Endothelial cell of umbilical vein (primary cell): ENCODE results near the gene UBE2S. TPM values are rescaled to one million over a fixed set of nuclear protein-coding genes. Genes with fewer than 3 reads are reported as not detected.

ENCODE experiments used
- BruUV-seq: library from RNA; stranded (reverse); fragments of 400-500 nt; replicated peaks from 2 replicates; lab custom pipeline; 2021; lab: Mats Ljungman, UMichigan
- CTCF ChIA-PET: fragments of 300-600, 350-600 bp; sonication (Branson Sonifier 250); formaldehyde crosslinking; loops from one replicate; lab custom pipeline; 2021; ENCODE audit warnings: antibody characterized with exemption, inconsistent platforms; lab: Charles Lee
- POLR2A ChIA-PET: fragments of 300-600, 350-600 bp; sonication (Branson Sonifier 250); formaldehyde crosslinking; loops from one replicate; lab custom pipeline; 2021; ENCODE audit warnings: antibody characterized with exemption, inconsistent platforms; lab: Charles Lee
- DNase-seq: peaks from one replicate; pipeline ENCODE4 v3.0.0-alpha.2; 2011; ENCODE audit warnings: low read depth, low spot score
- FAIRE-seq: peaks from 2 replicates; lab custom pipeline; 2011; peaks lifted over from hg19 to GRCh38; lab: Jason Lieb, UNC
- H2AFZ ChIP-seq: 2 replicates; pipeline ENCODE4 v1.6.0; 2012; ENCODE audit warnings: low read depth, low read length, control low read depth, inconsistent platforms
- H3K27ac ChIP-seq: 2 replicates; pipeline ENCODE4 v1.5.1; 2011; ENCODE audit warnings: low read depth, mild to moderate bottlenecking, control low read depth, low read length, moderate library complexity; ENCODE audit not compliant: insufficient read depth
- H3K27me3 ChIP-seq, 2 experiments: 2 replicates each; pipeline versions ENCODE4 v1.6.0 to v1.6.1; 2011; ENCODE audit warnings: low read length in 2 of 2, mixed read lengths in 1 of 2; ENCODE audit not compliant: control insufficient read depth in 2 of 2, insufficient read depth in 2 of 2
- H3K36me3 ChIP-seq, 2 experiments: 2 replicates in 1 of 2; 3 replicates in 1 of 2; pipeline ENCODE4 v1.5.1; 2011; ENCODE audit warnings: low read length in 2 of 2, mild to moderate bottlenecking in 1 of 2, moderate library complexity in 1 of 2; ENCODE audit not compliant: control insufficient read depth in 2 of 2, insufficient read depth in 2 of 2; ENCODE audit errors: extremely low read depth in 1 of 2
- H3K4me1 ChIP-seq: 3 replicates; pipeline ENCODE4 v1.5.1; 2011; ENCODE audit warnings: mild to moderate bottlenecking, low read length; ENCODE audit not compliant: control insufficient read depth, insufficient read depth; ENCODE audit errors: extremely low read depth
- H3K4me2 ChIP-seq: 2 replicates; pipeline ENCODE4 v1.6.1; 2011; ENCODE audit warnings: low read length, control low read depth, mixed read lengths; ENCODE audit not compliant: insufficient read depth
- H3K4me3 ChIP-seq, 3 experiments: fragments of 200-600 bp in 1 of 3; sonication (generic), shearing (Covaris generic) in 1 of 3; replicated peaks in 1 of 3; 2 replicates each; pipeline ENCODE4 v1.5.1; 2011 to 2016; ENCODE audit warnings: control low read depth in 3 of 3, low read length in 3 of 3, mild to moderate bottlenecking in 2 of 3, inconsistent platforms in 1 of 3, low read depth in 1 of 3, moderate library complexity in 1 of 3; ENCODE audit not compliant: insufficient read depth in 1 of 3
- H3K79me2 ChIP-seq: 2 replicates; pipeline ENCODE4 v1.6.0; 2012; ENCODE audit warnings: low read length, inconsistent platforms; ENCODE audit not compliant: control insufficient read depth, insufficient read depth
- H3K9ac ChIP-seq: replicated peaks from 2 replicates; pipeline ENCODE3; 2011; ENCODE audit warnings: low read length, control low read depth; ENCODE audit not compliant: insufficient read depth; ENCODE audit errors: extremely low read depth
- H3K9me1 ChIP-seq: replicated peaks from 3 replicates; pipeline ENCODE4 v1.6.0; 2011; ENCODE audit warnings: mild to moderate bottlenecking, low read length; ENCODE audit not compliant: control insufficient read depth, insufficient read depth; ENCODE audit errors: extremely low read depth
- H3K9me3 ChIP-seq: replicated peaks from 2 replicates; pipeline ENCODE4 v1.5.1; 2012; ENCODE audit warnings: low read length, inconsistent platforms; ENCODE audit not compliant: control insufficient read depth, insufficient read depth
- H4K20me1 ChIP-seq: replicated peaks from 2 replicates; pipeline ENCODE3; 2011; ENCODE audit warnings: mild to moderate bottlenecking, low read length; ENCODE audit not compliant: control insufficient read depth, insufficient read depth; ENCODE audit errors: extremely low read depth
- EZH2 ChIP-seq: IDR thresholded peaks from 2 replicates; pipeline ENCODE4 v1.6.1; 2012; ENCODE audit warnings: borderline replicate concordance, low read depth, mild to moderate bottlenecking, moderate library complexity, low read length, inconsistent platforms; ENCODE audit not compliant: severe bottlenecking
- FOS ChIP-seq: IDR thresholded peaks from 2 replicates; pipeline ENCODE4 v1.6.1; 2011; ENCODE audit warnings: mild to moderate bottlenecking, low read length, moderate library complexity, borderline replicate concordance; ENCODE audit not compliant: insufficient read depth
- GATA2 ChIP-seq: IDR thresholded peaks from 2 replicates; pipeline ENCODE4 v1.7.0; 2011; ENCODE audit warnings: low read depth, mild to moderate bottlenecking, moderate library complexity, mixed read lengths, low read length; ENCODE audit not compliant: insufficient read length, insufficient read depth
- JUN ChIP-seq: IDR thresholded peaks from 2 replicates; pipeline ENCODE4 v1.6.1; 2011; ENCODE audit warnings: borderline replicate concordance, low read depth; ENCODE audit not compliant: insufficient read length, insufficient read depth
- MYC ChIP-seq: IDR thresholded peaks from one replicate; pipeline ENCODE4 v1.6.1; 2011; ENCODE audit warnings: mild to moderate bottlenecking, low read depth, low read length
- POLR2A ChIP-seq: IDR thresholded peaks from 2 replicates; pipeline ENCODE4 v1.6.1; 2012; ENCODE audit warnings: low read depth, mild to moderate bottlenecking, control low read depth, low read length
- POLR2AphosphoS5 ChIP-seq: IDR thresholded peaks from 2 replicates; pipeline ENCODE4 v1.6.1; 2012; ENCODE audit warnings: low read depth, mild to moderate bottlenecking, control low read depth, low read length, moderate library complexity; ENCODE audit not compliant: insufficient read depth
- dilution Hi-C: fragments of 300-500 bp; cut with MboI; formaldehyde crosslinking; loops from one replicate; pipeline ENCODE4 v1.15.0; 2019; ENCODE audit warnings: low sequenced_read_pairs; ENCODE audit not compliant: extremely low pct_ligation_motif_present
- intact Hi-C: fragments of 100-400 bp; cut with micrococcal nuclease; formaldehyde crosslinking; loops from one replicate; pipeline ENCODE4 v1.10.0; 2022
- polyA plus RNA-seq, 4 experiments: library from polyadenylated mRNA; depleted of rRNA in 3 of 4; stranded (reverse) in 3 of 4; unstranded in 1 of 4; fragments of >200 nt; gene quantifications; 2 replicates each; pipeline versions ENCODE4 v1.2.1 to v1.2.3, GENCODE V29; 2011 to 2012; ENCODE audit warnings: missing spikeins in 1 of 4
- total RNA-seq: library from RNA; stranded (reverse); gene quantifications from 2 replicates; pipeline ENCODE4 v1.2.3, GENCODE V29; 2021
- TF ChIP-seq, protein P1 (sequence below), 2 donors: IDR thresholded peaks; 1 replicate in 1 of 2; 2 replicates in 1 of 2; pipeline ENCODE4 v1.5.1; 2011; ENCODE audit warnings: low read length in 2 of 2, mild to moderate bottlenecking in 2 of 2, moderate library complexity in 2 of 2, control low read depth in 1 of 2, inconsistent platforms in 1 of 2, low read depth in 1 of 2; ENCODE audit not compliant: insufficient read depth in 1 of 2; ENCODE audit errors: extremely low read depth in 1 of 2
- TF ChIP-seq, protein P2 (sequence below): IDR thresholded peaks from 2 replicates; pipeline ENCODE4 v1.6.1; 2011; ENCODE audit not compliant: insufficient read depth, insufficient read length

The UBE2S gene
- total and polyA plus RNA-seq, 2 donors (not counting 3 experiments of a cell fraction or from before 2014, with no cell fraction given) = 183 to 257 TPM

DNA sequence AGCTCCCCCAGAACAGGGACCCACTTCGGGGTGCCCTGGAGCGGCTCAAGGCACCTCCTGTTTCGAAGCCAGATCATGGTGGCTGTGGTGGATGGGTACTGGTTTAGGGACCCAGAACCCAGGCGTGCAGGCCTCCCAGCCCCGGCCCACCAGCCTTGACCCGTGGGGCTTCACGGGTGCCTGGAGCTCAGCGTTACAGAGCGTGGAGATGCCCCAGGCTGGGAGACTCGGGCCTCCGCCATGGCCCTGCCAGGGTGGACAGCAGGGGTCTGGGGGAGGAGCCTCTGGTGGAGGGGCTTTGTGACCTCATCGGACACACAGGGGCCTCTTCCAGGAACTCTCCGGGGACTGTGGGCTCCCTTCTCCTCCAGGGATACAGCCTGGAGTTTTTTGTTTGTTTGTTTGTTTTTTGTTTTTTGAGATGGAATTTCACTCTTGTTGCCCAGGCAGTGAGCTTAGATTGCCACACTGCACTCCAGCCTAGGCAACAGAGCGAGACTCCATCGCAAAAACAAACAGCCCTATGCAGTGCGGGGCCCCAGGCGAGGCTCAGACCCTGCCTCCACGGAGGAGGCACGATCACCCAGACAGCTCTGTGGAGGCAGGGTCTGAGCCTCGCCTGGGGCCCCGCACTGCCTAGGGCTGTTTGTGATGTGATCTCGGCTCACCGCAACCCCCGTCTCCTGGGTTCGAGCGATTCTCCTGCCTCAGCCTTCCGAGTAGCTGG lies 44.4 kb downstream of the UBE2S start, which contains the start of gene GARIN5B:
TSS of gene GARIN5B (minus strand) at position 271 of the 727 bp plus-strand sequence. CDS start at position 77, 194 bp downstream.
- Histone ChIP-seq H3K9me1 (no peaks in the 10 kb centered on the region), H3K4me1 (no peaks in the 10 kb centered on the region), H4K20me1 (no peaks in the 10 kb centered on the region), H3K4me3 (no peak within 1 kb of the TSS), H3K4me2 (no peak within 1 kb of the TSS), H3K36me3 (no peaks in the 10 kb centered on the region), H2AFZ (no peak within 1 kb of the TSS), H3K27ac (no peak within 1 kb of the TSS), H3K9me3 (no peaks in the 10 kb centered on the region), H3K27me3 (no peaks in the 10 kb centered on the region), H3K79me2 (no peaks in the 10 kb centered on the region), H3K9ac (no peak within 1 kb of the TSS)
- dilution Hi-C loops (no loop called here), intact Hi-C loops (no loop called here)
- POLR2A ChIA-PET = no interaction called here
- no TSS peak for BruUV-seq
- TF ChIP-seq JUN (no peak), POLR2A (no peak), MYC (no peak), EZH2 (no peak), GATA2 (no peak), POLR2AphosphoS5 (no peak), FOS (no peak)
- TF ChIP-seq, protein P1, sequence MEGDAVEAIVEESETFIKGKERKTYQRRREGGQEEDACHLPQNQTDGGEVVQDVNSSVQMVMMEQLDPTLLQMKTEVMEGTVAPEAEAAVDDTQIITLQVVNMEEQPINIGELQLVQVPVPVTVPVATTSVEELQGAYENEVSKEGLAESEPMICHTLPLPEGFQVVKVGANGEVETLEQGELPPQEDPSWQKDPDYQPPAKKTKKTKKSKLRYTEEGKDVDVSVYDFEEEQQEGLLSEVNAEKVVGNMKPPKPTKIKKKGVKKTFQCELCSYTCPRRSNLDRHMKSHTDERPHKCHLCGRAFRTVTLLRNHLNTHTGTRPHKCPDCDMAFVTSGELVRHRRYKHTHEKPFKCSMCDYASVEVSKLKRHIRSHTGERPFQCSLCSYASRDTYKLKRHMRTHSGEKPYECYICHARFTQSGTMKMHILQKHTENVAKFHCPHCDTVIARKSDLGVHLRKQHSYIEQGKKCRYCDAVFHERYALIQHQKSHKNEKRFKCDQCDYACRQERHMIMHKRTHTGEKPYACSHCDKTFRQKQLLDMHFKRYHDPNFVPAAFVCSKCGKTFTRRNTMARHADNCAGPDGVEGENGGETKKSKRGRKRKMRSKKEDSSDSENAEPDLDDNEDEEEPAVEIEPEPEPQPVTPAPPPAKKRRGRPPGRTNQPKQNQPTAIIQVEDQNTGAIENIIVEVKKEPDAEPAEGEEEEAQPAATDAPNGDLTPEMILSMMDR (IDR thresholded peaks at IDR 0.05; ENCODE audit: extremely low read depth in 1 of 2, insufficient read depth in 1 of 2, low read depth in 1 of 2, low read length in 2 of 2) = no peak
- TF ChIP-seq, protein P2, sequence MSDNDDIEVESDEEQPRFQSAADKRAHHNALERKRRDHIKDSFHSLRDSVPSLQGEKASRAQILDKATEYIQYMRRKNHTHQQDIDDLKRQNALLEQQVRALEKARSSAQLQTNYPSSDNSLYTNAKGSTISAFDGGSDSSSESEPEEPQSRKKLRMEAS = no peak
- CTCF ChIA-PET = no interaction called here
- FAIRE-seq (no peak), DNase-seq (no peak)
